Esophagus muscularis mucosa (tissue), 3 donors: ENCODE measurements around the gene CDRT4.

Experiments used
- POLR2A ChIP-seq: fragments of 450-650 bp; IDR thresholded peaks from one replicate; pipeline ENCODE4 v1.6.1; 2017; ENCODE audit warnings: antibody characterized with exemption, moderate library complexity, mild to moderate bottlenecking, low read depth
- TF ChIP-seq, protein P1 (sequence below), 3 experiments: fragments of 200-600 bp in 2 of 3; fragments of 450-650 bp in 1 of 3; sonication (generic) in 2 of 3; IDR thresholded peaks; one replicate each; pipeline ENCODE4 v1.5.1; 2017 to 2019; ENCODE audit warnings: antibody characterized with exemption in 3 of 3, mild to moderate bottlenecking in 2 of 3, moderate library complexity in 1 of 3

DNA sequence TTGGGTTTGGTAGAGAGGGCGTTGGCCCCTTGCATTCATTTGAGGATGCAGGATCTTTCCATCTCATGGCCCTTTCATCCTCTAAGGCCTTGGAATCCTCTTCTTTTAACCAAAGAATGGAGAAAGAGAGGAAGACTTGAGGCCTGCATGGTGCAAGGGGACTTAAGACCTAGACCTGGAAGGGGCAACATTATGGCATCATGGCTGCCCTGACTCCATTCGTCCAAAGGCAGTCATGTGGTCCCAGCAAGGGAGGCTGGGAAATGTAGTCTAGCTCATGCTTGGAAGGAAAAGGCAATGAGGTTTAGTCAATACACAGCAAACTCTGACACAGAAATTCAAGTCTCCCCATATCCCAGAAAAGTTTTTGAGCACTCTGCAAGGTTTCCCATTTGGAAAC lies 30.7 kb upstream of the CDRT4 start:
- TF ChIP-seq, protein P1, sequence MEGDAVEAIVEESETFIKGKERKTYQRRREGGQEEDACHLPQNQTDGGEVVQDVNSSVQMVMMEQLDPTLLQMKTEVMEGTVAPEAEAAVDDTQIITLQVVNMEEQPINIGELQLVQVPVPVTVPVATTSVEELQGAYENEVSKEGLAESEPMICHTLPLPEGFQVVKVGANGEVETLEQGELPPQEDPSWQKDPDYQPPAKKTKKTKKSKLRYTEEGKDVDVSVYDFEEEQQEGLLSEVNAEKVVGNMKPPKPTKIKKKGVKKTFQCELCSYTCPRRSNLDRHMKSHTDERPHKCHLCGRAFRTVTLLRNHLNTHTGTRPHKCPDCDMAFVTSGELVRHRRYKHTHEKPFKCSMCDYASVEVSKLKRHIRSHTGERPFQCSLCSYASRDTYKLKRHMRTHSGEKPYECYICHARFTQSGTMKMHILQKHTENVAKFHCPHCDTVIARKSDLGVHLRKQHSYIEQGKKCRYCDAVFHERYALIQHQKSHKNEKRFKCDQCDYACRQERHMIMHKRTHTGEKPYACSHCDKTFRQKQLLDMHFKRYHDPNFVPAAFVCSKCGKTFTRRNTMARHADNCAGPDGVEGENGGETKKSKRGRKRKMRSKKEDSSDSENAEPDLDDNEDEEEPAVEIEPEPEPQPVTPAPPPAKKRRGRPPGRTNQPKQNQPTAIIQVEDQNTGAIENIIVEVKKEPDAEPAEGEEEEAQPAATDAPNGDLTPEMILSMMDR (IDR thresholded peaks at IDR 0.05) = no peak
- no peak for TF ChIP-seq POLR2A
